Measurements from ENCODE around the gene CD63. TPM values are rescaled to one million over a fixed set of nuclear protein-coding genes. Genes with fewer than 3 reads are reported as not detected.

The CD63 gene
- total and polyA plus RNA-seq, 2 donors (not counting 1 experiment from before 2014, with no cell fraction given): 2,890 to 3,424 TPM

- H3K27ac ChIP-seq (ENCODE audit: insufficient read depth, low read length): no peak overlapping the region
- no peak overlapping the region for H3K9ac ChIP-seq (ENCODE audit: insufficient read depth, low read length)
- H3K4me2 ChIP-seq (ENCODE audit: extremely low read depth, insufficient read depth, low read length): no peak overlapping the region
- no peaks in the 10 kb centered on the region for H4K20me1 ChIP-seq (ENCODE audit: control insufficient read depth, extremely low read depth, insufficient read depth, low read length)
- DNase-seq (ENCODE audit: low read depth in 2 of 2): no peak
- no peak overlapping the region for H2AFZ ChIP-seq (ENCODE audit: low read length)
- H3K4me1 ChIP-seq (ENCODE audit: control insufficient read depth, extremely low read depth, insufficient read depth, low read length): peaks cover 6% of the 10 kb centered on the region
- H3K4me3 ChIP-seq (replicated peaks in 1 of 4; ENCODE audit: control extremely low read depth in 1 of 4, insufficient read depth in 1 of 4, low read depth in 3 of 4, low read length in 4 of 4): no peak overlapping the region
- TF ChIP-seq EZH2 (IDR thresholded peaks at IDR 0.05; ENCODE audit: low read length, missing control alignments) (no peak), CTCF (conservative IDR thresholded peaks at IDR 0.05 in 1 of 2, IDR thresholded peaks at IDR 0.05 in 1 of 2; ENCODE audit: low read depth in 1 of 2, low read length in 2 of 2) (no peak)
- H3K27me3 ChIP-seq (ENCODE audit: control insufficient read depth, insufficient read depth, low read length): no peaks in the 10 kb centered on the region
- peaks cover 3% of the 10 kb centered on the region for H3K79me2 ChIP-seq (ENCODE audit: control insufficient read depth, insufficient read depth, low read length)
- no peaks in the 10 kb centered on the region for H3K9me3 ChIP-seq (ENCODE audit: control insufficient read depth, insufficient read depth, low read depth, low read length)
- peaks cover 15% of the 10 kb centered on the region for H3K36me3 ChIP-seq (ENCODE audit: control insufficient read depth, insufficient read depth, low read length)
Measured at GRCh38 chr12:55698241-55698955, 30.4 kb downstream of the CD63 start.

- Histone ChIP-seq H4K20me1 (ENCODE audit: control insufficient read depth, extremely low read depth, insufficient read depth, low read length) (no peaks in the 10 kb centered on the region), H3K79me2 (ENCODE audit: control insufficient read depth, insufficient read depth, low read length) (no peaks in the 10 kb centered on the region), H3K9ac (ENCODE audit: insufficient read depth, low read length) (no peak overlapping the region), H2AFZ (ENCODE audit: low read length) (no peak overlapping the region), H3K4me1 (ENCODE audit: control insufficient read depth, extremely low read depth, insufficient read depth, low read length) (peaks cover 4% of the 10 kb centered on the region), H3K4me2 (ENCODE audit: extremely low read depth, insufficient read depth, low read length) (no peak overlapping the region), H3K27ac (ENCODE audit: insufficient read depth, low read length) (no peak overlapping the region), H3K36me3 (ENCODE audit: control insufficient read depth, insufficient read depth, low read length) (peaks cover 17% of the 10 kb centered on the region), H3K4me3 (replicated peaks in 1 of 4; ENCODE audit: control extremely low read depth in 1 of 4, insufficient read depth in 1 of 4, low read depth in 3 of 4, low read length in 4 of 4) (no peak overlapping the region), H3K9me3 (ENCODE audit: control insufficient read depth, insufficient read depth, low read depth, low read length) (no peaks in the 10 kb centered on the region), H3K27me3 (ENCODE audit: control insufficient read depth, insufficient read depth, low read length) (no peaks in the 10 kb centered on the region)
- no peak for DNase-seq (ENCODE audit: low read depth in 2 of 2)
- TF ChIP-seq EZH2 (IDR thresholded peaks at IDR 0.05; ENCODE audit: low read length, missing control alignments) (no peak), CTCF (conservative IDR thresholded peaks at IDR 0.05 in 1 of 2, IDR thresholded peaks at IDR 0.05 in 1 of 2; ENCODE audit: low read depth in 1 of 2, low read length in 2 of 2) (no peak)
Measured at GRCh38 chr12:55697686-55698085, 31.1 kb downstream of the CD63 start.

GRCh38 chr12:55696796-55697462, 31.9 kb downstream of the CD63 start:
- Histone ChIP-seq H3K4me2 (ENCODE audit: extremely low read depth, insufficient read depth, low read length) (no peak overlapping the region), H3K4me1 (ENCODE audit: control insufficient read depth, extremely low read depth, insufficient read depth, low read length) (peaks cover 4% of the 10 kb centered on the region), H3K27me3 (ENCODE audit: control insufficient read depth, insufficient read depth, low read length) (no peaks in the 10 kb centered on the region), H3K79me2 (ENCODE audit: control insufficient read depth, insufficient read depth, low read length) (no peaks in the 10 kb centered on the region), H3K9ac (ENCODE audit: insufficient read depth, low read length) (no peak overlapping the region), H3K9me3 (ENCODE audit: control insufficient read depth, insufficient read depth, low read depth, low read length) (no peaks in the 10 kb centered on the region), H3K36me3 (ENCODE audit: control insufficient read depth, insufficient read depth, low read length) (peaks cover 17% of the 10 kb centered on the region), H3K27ac (ENCODE audit: insufficient read depth, low read length) (no peak overlapping the region), H2AFZ (ENCODE audit: low read length) (no peak overlapping the region), H4K20me1 (ENCODE audit: control insufficient read depth, extremely low read depth, insufficient read depth, low read length) (no peaks in the 10 kb centered on the region), H3K4me3 (replicated peaks in 1 of 4; ENCODE audit: control extremely low read depth in 1 of 4, insufficient read depth in 1 of 4, low read depth in 3 of 4, low read length in 4 of 4) (no peak overlapping the region)
- no peak for TF ChIP-seq EZH2 (IDR thresholded peaks at IDR 0.05; ENCODE audit: low read length, missing control alignments)
- no peak for TF ChIP-seq CTCF (conservative IDR thresholded peaks at IDR 0.05 in 1 of 2, IDR thresholded peaks at IDR 0.05 in 1 of 2; ENCODE audit: low read depth in 1 of 2, low read length in 2 of 2)
- DNase-seq (ENCODE audit: low read depth in 2 of 2): no peak
